Stromal cell of bone marrow (primary cell): ENCODE data around the gene PLXDC1.
"Not testable (repeated sequence)": the region's sequence is repeated elsewhere in the genome, so short reads cannot be mapped to it uniquely, and the experiment has no call there.

Experiments
- DNase-seq: peaks from one replicate; pipeline ENCODE4 v3.0.0-alpha.2; 2012; ENCODE audit warnings: low read depth

The PLXDC1 gene

DNA sequence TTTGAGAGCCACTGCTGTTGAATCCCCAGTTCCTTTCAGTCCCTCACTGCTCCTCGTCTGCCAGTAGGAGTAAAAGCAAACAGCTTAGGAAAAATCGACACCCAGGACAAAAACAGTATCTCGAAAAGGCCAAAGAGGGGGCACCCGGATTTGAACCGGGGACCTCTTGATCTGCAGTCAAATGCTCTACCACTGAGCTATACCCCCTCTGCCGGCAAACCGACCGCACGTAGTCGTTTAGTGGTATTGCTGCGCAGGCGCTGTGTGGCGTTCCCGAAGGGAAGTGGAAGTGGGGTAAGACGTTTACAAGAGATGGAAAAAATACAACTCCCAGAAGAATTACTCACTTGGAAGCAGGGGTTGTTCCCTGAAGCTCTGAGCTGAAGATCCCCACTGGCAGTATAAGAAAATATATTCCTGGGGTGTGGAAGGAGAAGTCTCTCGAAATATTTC, 2.2 kb upstream of the PLXDC1 start:
- DNase-seq = peak; percentile 76

DNA sequence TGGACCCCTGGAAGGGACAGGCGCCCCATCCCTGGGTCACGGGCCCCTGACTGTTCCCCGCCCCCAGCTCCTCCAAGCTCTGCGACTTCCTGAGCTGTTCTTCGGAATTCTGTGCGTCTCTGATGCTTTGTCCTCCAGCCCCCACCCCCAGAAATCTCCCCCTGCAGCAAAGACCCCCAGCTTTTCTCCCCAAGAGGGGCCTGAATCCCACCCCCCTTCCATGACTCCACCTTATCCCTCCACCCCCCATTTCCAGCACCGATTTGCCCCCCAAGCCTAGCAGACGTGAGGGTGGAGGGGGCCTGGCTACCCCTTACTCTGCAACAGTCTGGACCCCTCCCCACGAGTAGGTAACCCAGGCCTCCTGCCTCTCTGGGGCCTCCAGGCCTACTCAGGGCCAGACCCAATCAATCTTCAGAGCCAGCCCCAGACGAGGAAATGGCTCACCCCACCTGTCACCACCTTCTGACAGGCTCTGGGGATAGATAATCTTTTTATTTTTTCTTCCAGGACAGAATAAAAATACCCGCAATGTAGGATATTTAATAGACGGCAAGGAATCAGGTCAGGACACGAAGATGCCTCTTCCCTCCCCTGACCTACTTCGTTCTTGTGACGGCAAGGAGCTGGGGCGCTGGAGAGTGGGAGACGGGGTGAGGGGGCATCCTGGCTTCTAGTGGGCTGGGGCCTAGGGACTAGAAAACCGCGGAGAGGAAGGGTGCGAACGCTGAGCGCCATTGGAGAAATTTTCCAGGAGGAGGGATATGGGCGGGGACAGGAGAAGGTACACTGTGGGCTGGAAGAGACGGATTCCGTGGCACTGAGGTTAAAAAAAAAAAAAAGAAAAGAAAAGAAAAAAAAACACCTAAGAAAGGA, 744 bp upstream of the PLXDC1 start:
- no peak for DNase-seq

DNA sequence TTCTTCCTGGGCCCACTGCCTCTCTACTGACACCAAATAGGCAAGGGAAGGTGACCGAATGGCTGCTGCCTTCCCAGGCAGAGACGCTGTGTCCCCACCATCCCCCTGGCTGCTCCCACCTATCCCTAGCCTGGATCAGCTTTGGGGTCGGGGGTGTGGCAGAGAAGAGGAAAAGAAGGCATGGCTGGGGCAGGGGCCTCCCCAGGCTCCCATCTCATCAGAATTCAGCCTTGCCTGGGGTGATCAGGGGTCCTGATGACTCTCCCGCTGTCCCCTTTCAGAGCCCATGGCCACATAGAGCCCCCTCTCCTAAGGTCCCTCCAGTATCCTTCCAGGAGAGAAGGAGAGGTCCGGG, 665 bp downstream of the PLXDC1 start:
- no peak for DNase-seq

GRCh38 chr17:39150104-39150634, 1.3 kb downstream of the PLXDC1 start:
- DNase-seq = no peak

DNA sequence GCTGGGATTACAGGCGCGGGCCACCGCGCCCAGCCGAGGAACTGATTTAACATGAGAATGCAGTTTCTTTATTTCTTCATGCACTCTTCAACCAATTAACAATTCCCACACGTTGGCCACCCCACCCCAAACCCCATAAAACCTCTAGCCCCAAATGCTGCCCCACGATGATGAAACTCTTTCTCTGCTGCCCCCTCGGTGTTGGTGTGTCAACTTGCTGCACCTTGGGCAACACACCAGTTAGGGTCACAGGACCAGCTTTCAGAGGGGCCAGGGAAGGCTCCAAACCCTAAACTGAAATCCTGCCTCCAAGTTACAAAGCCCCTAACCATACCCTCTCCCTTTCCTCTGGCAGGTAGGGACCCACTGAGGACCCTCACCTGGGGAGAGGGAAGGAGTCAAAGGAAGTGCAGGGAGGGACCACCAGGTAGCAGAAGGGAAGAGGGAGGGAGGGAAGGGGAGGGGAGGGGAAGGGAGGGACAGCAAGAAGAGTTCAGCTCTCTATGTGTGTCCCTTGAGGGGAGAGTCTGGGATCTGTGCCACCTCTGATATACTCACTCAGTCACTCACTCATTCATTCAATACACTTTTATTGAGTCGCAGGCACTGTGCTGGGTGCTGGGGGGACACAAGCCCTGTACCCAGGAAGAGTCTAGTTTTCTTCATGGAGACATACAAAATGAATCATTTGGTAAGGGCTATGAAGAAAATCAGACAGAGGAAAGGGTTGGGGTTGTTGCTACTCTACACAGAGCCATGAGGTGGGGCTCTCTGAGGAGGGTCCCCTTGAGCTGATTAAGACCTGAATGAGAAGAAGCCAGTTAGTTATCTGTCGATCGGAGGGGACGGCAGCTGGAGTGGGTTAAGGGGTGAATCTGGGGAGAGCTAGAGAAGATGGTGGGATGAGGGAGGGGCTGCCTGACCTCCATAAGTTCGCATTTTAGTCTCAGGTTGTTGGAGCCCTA, 3.9 kb downstream of the PLXDC1 start:
- no peak for DNase-seq

DNA sequence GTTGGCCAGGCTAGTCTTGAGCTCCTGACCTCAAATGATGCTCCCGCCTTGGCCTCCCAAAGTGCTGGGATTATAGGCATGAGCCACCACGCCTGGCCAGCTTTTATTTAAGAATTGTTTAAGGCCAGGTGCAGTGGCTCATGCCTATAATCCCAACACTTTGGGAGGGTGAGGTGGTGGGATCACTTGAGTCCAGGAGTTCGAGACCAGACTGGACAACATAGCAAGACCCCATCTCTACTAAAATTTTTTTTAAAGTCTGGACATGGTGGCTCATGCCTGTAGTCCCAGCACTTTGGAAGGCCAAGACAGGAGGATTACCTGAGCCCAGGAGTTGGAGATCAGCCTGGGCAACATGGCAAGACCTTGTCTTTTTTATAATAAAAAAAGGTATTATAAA, 5.2 kb downstream of the PLXDC1 start:
- no peak for DNase-seq

DNA sequence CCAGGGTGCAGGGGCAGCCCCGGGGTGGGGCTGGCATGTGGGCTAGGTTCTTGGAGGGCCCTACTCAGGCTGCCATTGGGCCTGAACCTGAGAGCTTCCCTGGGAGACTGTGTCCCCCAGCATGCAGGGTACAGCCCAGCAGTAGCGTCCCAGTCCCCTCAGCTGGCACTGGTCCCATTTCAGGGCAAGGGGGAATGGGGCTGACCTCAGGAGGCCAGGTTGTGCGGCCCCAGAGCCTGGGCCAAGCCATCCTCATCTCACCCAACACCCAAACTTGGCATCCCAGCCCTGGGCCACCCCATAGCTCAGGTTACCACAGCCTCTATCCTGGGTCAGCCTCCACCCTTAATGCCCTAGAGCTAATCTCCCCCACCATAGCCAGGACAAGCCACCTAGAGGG, 6.3 kb downstream of the PLXDC1 start:
- no peak for DNase-seq

DNA sequence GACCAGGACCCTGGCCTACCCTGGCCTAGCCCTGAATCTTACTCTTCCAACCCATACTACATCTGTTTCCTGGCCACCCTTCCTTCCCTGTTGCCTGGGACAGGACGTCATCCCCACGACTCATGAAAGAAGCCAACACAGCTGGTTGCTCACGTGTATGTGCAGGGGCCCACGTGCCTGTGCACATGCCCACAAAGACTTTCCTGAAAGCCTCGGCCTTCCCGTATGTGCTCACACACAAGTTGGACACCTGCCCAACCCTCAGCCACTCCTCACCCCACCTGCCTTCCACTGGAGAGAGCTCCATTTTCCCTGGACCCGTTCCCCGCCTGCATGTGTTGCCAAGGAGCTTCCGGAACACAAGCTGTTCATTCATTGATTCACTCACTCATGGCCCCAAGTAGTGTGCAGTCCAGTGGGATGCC, 7.0 kb downstream of the PLXDC1 start:
- DNase-seq = peak; percentile 61

GRCh38 chr17:39143552-39144093, 7.8 kb downstream of the PLXDC1 start:
- DNase-seq = no peak

GRCh38 chr17:39141915-39142664, 9.3 kb downstream of the PLXDC1 start:
- no peak for DNase-seq

DNA sequence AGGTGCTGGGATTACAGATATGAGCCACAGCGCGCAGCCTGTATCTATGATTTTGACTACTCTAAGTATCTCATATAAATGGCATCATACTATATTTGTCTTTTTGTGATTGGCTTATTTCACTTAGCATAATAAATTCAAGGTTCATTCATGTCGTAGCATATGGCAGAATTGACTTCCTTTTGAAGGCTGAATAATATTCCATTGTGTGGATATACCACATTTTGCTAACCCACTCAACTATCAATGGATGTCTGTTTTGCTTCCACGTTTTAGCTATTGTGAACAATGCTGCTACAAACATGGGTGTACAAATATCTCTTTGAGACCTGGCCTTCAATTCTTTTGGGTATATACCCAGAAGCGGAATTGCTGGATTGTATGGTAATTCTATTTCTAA, 10.1 kb downstream of the PLXDC1 start:
- DNase-seq = no peak

DNA sequence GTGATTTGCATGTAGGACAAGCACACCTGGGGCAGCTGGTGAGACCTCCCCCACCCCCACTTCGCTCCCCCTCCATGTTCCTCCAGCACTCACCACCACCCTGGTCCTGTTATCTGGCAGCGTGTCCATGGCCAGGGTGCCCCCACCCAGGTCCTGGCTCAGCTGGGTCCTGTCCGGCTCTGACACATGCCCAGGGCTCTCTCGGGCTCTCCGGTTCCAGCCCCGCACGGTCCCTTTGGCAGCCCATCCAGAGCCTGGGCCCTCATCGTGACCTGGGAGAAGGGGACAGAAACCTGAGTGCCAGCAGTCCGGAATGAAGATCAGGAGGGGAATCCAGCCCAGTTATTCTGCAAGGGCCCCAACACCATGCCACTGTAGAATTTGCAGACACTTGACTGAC, 11.9 kb downstream of the PLXDC1 start:
- DNase-seq = no peak

GRCh38 chr17:39139161-39139511, 12.3 kb downstream of the PLXDC1 start:
- peak; percentile 81 for DNase-seq

- DNase-seq = no peak
Measured at GRCh38 chr17:39138431-39139160, 12.8 kb downstream of the PLXDC1 start.

GRCh38 chr17:39134878-39135277, 16.6 kb downstream of the PLXDC1 start:
- peak; percentile 43 for DNase-seq

- DNase-seq = peak; percentile 94
Measured at GRCh38 chr17:39132192-39132610, 19.2 kb downstream of the PLXDC1 start.

DNA sequence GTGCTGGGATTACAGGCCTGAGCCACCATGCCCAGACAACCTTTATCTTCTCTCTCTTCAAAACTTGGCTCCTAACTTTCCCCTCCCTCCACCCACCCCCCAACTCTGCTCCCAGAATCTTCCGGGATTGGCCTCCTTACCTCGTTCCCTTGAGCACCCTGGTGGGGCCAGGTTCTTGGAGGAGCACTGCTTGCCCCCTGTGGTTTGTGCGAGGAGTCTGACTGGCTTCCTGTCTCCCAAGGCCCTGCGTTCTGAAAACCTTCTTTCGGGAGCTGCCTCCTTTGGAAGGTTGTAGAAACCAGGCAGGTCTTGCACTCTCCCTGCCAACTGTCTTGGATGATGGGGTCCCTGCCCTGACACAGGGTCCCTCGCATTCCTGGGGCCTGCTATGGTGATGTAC, 19.8 kb downstream of the PLXDC1 start:
- DNase-seq = no peak

DNA sequence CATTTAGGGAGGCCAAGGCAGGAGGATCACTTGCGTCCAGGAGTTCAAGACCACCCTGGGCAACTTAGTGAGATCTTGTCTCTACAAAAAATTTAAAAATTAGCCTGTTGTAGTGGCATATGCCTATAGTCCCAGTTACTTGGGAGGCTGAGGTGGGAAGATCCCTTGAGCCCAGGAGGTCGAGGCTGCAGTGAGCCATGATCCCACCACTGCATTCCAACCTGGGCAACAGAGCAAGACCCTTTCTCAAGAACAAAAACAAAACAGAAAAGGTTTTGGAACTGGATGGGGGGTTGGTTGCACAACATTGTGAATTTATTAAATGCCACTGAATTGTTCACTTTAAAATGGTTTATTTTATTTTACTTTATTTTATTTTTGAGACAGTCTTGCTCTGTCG, 21.2 kb downstream of the PLXDC1 start:
- DNase-seq = no peak

GRCh38 chr17:39129544-39129943, 21.9 kb downstream of the PLXDC1 start:
- not testable (repeated sequence) for DNase-seq

- DNase-seq = no peak
Measured at GRCh38 chr17:39126436-39126835, 25.0 kb downstream of the PLXDC1 start.
